ENCODE results near the gene MYO1D. TPM values are rescaled to one million over a fixed set of nuclear protein-coding genes. Genes with fewer than 3 reads are reported as not detected.

The MYO1D gene
- total and polyA plus RNA-seq, 5 experiments from 2014 or later, result 1.3 to 9.7 (median 3.1) TPM

GRCh38 chr17:32882029-32882428 is 5.1 kb upstream of the MYO1D start:
- no peak for DNase-seq
- Mint-ChIP-seq H3K4me1 (peaks cover 3 to 8% (median 5%) of the 10 kb centered on the region in 4 donors), H3K36me3 (no peaks in the 10 kb centered on the region), H3K27me3 (peaks cover 9 to 44% (median 20%) of the 10 kb centered on the region in 5 donors), H3K9me3 (no peaks in the 10 kb centered on the region), H3K27ac (peak overlapping the region in 1 of 10 donors; percentile 53), H3K4me3 (no peak overlapping the region)
- no peak for ATAC-seq
- POLR2A ChIA-PET, result no interaction called here

- Mint-ChIP-seq H3K4me1 (peaks cover 5 to 12% (median 10%) of the 10 kb centered on the region in 4 donors), H3K27ac (peak overlapping the region in 1 of 10 donors; percentile 43), H3K4me3 (peak overlapping the region in 1 of 10 donors; percentile 45), H3K36me3 (no peaks in the 10 kb centered on the region), H3K27me3 (peaks cover 3 to 36% (median 20%) of the 10 kb centered on the region in 5 donors), H3K9me3 (no peaks in the 10 kb centered on the region)
- DNase-seq (no peak), ATAC-seq (no peak)
- POLR2A ChIA-PET, result no interaction called here
These were observed 3.9 kb upstream of the MYO1D start for GRCh38 chr17:32880671-32881453.

GRCh38 chr17:32879134-32879533 is 2.2 kb upstream of the MYO1D start:
- ATAC-seq, result no peak
- H3K36me3 Mint-ChIP-seq, result no peaks in the 10 kb centered on the region

GRCh38 chr17:32878211-32878610 is 1.3 kb upstream of the MYO1D start:
- DNase-seq, result no peak
- peak overlapping the region in 1 of 10 donors; percentile 72 for H3K4me3 Mint-ChIP-seq
- H3K27ac Mint-ChIP-seq, result peak overlapping the region in 2 of 10 donors; percentile 20 to 63
- no peaks in the 10 kb centered on the region for H3K9me3 Mint-ChIP-seq
- H3K27me3 Mint-ChIP-seq, result peaks cover 0 to 13% (median 8%) of the 10 kb centered on the region in 5 donors
- POLR2A ChIA-PET, result no interaction called here
- no peaks in the 10 kb centered on the region for H3K36me3 Mint-ChIP-seq
- H3K4me1 Mint-ChIP-seq, result peaks cover 6 to 15% (median 13%) of the 10 kb centered on the region in 4 donors
- no peak for ATAC-seq

More at GRCh38 chr17:32879134-32879533, 2.2 kb upstream of the MYO1D start:
- POLR2A ChIA-PET, result no interaction called here
- Mint-ChIP-seq H3K4me1 (peaks cover 6 to 15% (median 13%) of the 10 kb centered on the region in 4 donors), H3K4me3 (no peak overlapping the region), H3K9me3 (no peaks in the 10 kb centered on the region), H3K27ac (peak overlapping the region in 1 of 10 donors; percentile 29), H3K27me3 (peaks cover 3 to 22% (median 12%) of the 10 kb centered on the region in 5 donors)
- no peak for DNase-seq

DNA sequence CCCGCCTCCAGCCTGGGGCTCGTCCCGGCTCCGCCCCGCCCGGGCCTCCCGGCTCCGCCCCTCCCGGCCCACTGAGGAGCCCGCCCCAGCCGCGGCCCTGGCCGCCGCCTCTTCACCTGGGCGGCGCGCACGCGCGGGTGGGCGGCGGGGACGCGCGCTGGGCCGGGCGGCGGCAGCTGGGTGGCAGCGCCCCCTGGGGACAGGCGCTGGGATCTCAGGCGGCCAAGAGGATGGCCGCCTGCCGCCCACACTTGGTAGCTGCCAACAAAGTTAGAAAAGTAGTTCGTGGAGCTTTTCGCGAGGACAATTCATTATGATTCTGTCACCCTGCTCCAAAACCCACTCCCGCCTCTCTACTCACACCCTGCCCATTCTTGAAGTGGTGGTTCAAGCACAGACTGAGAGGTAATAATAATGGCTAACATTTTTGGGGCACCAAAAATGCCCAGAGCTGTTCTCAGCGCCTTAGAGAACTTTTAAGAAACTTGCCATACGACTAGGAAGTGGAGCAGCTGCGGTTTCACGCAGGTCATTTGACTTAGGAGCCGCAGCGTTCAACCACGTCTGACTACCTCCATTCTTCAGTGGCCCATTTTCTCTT is 340 bp upstream of the MYO1D start:
- Mint-ChIP-seq H3K27ac (peak overlapping the region; percentile 51 to 92 (median 84)), H3K9me3 (no peaks in the 10 kb centered on the region), H3K4me1 (peaks cover 6 to 15% (median 13%) of the 10 kb centered on the region in 4 donors), H3K36me3 (no peaks in the 10 kb centered on the region), H3K4me3 (peak overlapping the region; percentile 66 to 89 (median 82)), H3K27me3 (peaks cover 0 to 10% (median 6%) of the 10 kb centered on the region in 5 donors)
- DNase-seq (peak; percentile 87 to 99 (median 93)), ATAC-seq (peak; percentile 93 to 95)
- POLR2A ChIA-PET, result interaction anchor here (0.7 to 1.5 kb wide), 5 partner anchors 9 to 432 kb away, joined by 3 to 5 read pairs (median 3); partner anchors contain the start of genes CDK5R1 and PSMD11

DNA sequence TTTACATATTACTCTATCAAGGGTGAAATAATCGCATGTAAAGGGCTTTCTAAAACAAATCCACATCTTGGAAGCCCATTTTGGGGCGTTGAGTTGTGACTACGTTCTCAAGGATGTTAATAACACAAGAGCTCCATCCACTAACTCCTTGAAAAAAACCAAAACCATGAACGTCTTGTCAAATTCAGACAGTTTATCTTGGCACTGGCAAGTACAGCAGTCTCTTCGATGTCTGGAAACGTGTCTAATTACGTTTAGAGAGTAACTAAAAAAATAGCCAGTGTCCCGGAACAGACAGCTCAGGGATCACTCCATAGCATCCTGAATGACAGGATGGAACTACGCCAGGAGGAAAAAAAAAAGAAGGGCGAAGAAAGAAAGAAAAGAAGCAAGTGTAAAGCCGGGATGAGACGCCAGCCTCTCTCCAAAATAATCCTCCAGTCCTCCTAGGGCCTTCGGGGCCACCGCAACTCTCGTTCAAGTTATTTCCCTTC is 954 bp downstream of the MYO1D start:
- Mint-ChIP-seq H3K36me3 (no peaks in the 10 kb centered on the region), H3K4me1 (peaks cover 6 to 15% (median 13%) of the 10 kb centered on the region in 4 donors), H3K4me3 (peak overlapping the region; percentile 84 to 99 (median 94)), H3K9me3 (no peaks in the 10 kb centered on the region), H3K27me3 (peaks cover 0 to 4% (median 4%) of the 10 kb centered on the region in 5 donors), H3K27ac (peak overlapping the region in 9 of 10 donors; percentile 58 to 94 (median 79))
- POLR2A ChIA-PET, result interaction anchor here (1.1 to 1.5 kb wide), 3 partner anchors 9 to 431 kb away, joined by 3 to 5 read pairs (median 3); partner anchors contain the start of gene PSMD11
- ATAC-seq, result no peak
- peak in 1 of 10 donors; percentile 23 for DNase-seq

- Mint-ChIP-seq H3K27ac (peak overlapping the region in 1 of 10 donors; percentile 76), H3K9me3 (no peaks in the 10 kb centered on the region), H3K27me3 (peaks cover 0 to 4% (median 0%) of the 10 kb centered on the region in 5 donors), H3K4me1 (peaks cover 4 to 15% (median 13%) of the 10 kb centered on the region in 4 donors), H3K4me3 (peak overlapping the region; percentile 84 to 99 (median 94)), H3K36me3 (no peaks in the 10 kb centered on the region)
- POLR2A ChIA-PET, result no interaction called here
- DNase-seq, result no peak
- ATAC-seq, result no peak
These were observed 1.6 kb downstream of the MYO1D start for GRCh38 chr17:32875230-32875917.

- no peak overlapping the region for H3K4me3 Mint-ChIP-seq
- POLR2A ChIA-PET, result no interaction called here
These were observed 3.8 kb downstream of the MYO1D start for GRCh38 chr17:32873114-32873513.

DNA sequence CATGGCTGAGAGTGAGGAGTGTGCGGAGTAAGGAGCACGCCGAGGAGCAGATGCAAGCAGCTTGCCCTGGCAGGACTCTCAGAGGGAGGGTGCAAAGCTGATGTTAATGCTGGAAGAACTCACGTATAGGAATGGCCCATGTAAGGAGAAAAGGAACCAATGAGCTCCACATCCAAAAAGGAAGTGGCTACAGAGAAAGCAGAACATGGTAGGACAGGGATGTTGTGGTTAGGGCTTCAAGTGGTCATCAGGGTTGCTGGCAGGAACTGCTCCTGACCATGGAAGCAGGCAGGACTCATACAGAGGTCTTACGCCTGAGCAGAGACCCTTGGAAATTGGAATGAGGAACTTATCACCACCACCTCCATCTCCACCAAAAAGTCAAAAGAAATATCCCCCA is 5.2 kb downstream of the MYO1D start:
- Mint-ChIP-seq H3K36me3 (no peaks in the 10 kb centered on the region), H3K4me3 (no peak overlapping the region), H3K4me1 (peaks cover 4 to 8% (median 7%) of the 10 kb centered on the region in 4 donors), H3K9me3 (no peaks in the 10 kb centered on the region), H3K27me3 (peaks cover 0 to 4% (median under 1%) of the 10 kb centered on the region in 5 donors), H3K27ac (peak overlapping the region in 1 of 10 donors; percentile 13)
- POLR2A ChIA-PET, result no interaction called here
- ATAC-seq (no peak), DNase-seq (no peak)

More at GRCh38 chr17:32873114-32873513, 3.8 kb downstream of the MYO1D start:
- Mint-ChIP-seq H3K27ac (no peak overlapping the region), H3K36me3 (no peaks in the 10 kb centered on the region), H3K9me3 (no peaks in the 10 kb centered on the region), H3K4me1 (peaks cover 4 to 13% (median 13%) of the 10 kb centered on the region in 4 donors), H3K27me3 (peaks cover 0 to 4% (median 0%) of the 10 kb centered on the region in 5 donors)
- DNase-seq, result no peak
- no peak for ATAC-seq

- ATAC-seq (no peak), DNase-seq (no peak)
- no peaks in the 10 kb centered on the region for H3K9me3 Mint-ChIP-seq
- H3K27ac Mint-ChIP-seq, result no peak overlapping the region
- H3K4me1 Mint-ChIP-seq, result peaks cover 2 to 5% (median 4%) of the 10 kb centered on the region in 4 donors
- no peak overlapping the region for H3K4me3 Mint-ChIP-seq
- peaks cover 2 to 8% (median 6%) of the 10 kb centered on the region in 5 donors for H3K27me3 Mint-ChIP-seq
- H3K36me3 Mint-ChIP-seq, result no peaks in the 10 kb centered on the region
- POLR2A ChIA-PET, result no interaction called here
These were observed 6.0 kb downstream of the MYO1D start for GRCh38 chr17:32870969-32871368.

DNA sequence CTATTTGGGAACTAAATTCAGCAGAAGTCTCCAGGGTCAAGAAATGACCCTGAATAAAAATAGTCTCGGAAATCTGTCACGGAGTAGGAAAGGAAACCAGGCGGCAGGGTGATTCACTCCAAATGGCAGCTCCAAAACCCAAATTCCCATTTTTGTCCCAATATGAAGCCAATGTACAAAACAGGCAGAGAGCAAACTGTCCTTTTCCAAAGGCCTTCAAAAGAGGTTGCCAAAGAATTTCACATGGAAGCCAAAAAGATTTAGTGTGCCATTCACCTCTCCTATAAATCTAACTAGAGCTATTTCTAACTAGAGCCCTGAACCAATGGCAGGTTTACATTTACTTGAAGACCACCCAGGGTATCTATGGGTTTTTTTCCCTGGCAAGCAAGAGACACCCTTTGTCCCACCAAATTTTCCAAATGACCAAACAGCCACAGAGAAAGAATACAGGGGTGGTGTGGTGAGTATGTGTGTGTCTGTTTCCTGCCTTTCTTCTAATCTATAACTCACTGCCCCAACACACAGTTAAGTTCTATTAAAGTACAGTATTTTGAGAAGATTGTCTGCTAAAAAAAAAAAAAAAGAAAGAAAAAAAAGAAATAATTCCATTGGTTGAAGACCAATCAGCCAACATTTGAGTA is 6.8 kb downstream of the MYO1D start:
- no peak for ATAC-seq
- Mint-ChIP-seq H3K4me3 (no peak overlapping the region), H3K4me1 (no peaks in the 10 kb centered on the region), H3K9me3 (no peaks in the 10 kb centered on the region), H3K27me3 (peaks cover 2 to 16% (median 7%) of the 10 kb centered on the region in 5 donors), H3K36me3 (no peaks in the 10 kb centered on the region), H3K27ac (no peak overlapping the region)
- POLR2A ChIA-PET, result no interaction called here
- no peak for DNase-seq

Measured in naive thymus-derived CD8-positive, alpha-beta T cell (primary cell).